GM12892 (cell line): ENCODE measurements around the gene TAS2R39.

Experiments
- POLR2A ChIP-seq: IDR thresholded peaks from 2 replicates; pipeline ENCODE4 v1.6.1; 2011; ENCODE audit warnings: low read depth, low read length, control low read depth
- POLR2AphosphoS5 ChIP-seq: IDR thresholded peaks from 2 replicates; pipeline ENCODE4 v1.6.1; 2011; ENCODE audit warnings: low read depth, low read length, control low read depth
- TAF1 ChIP-seq: IDR thresholded peaks from 2 replicates; pipeline ENCODE4 v1.6.1; 2011; ENCODE audit warnings: low read depth, mild to moderate bottlenecking, control low read depth, low read length, borderline replicate concordance

DNA sequence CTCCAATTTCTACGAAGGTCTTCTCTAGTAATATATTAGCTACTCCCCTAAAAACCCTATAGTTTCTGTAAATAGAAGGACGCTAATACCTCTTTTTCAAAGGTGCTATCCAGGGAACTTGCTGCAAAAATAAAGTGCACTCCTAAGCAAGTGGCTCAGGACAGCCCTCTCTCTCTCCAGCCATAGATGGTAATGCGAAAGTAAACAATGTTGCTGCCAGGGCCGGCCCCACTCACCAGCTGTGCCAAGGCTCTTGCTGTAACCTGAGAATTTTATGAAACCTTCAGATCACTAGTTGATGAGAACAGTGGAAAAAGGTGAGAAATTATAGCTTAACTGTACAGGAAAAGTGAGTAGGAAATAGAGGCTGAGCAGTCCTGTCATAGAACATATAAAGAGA, 10.9 kb upstream of the TAS2R39 start:
- TF ChIP-seq POLR2A (no peak), POLR2AphosphoS5 (no peak), TAF1 (no peak)
